Mesendoderm (in vitro differentiated cells): ENCODE results near the gene DNA2.

Experiments
- DNase-seq: peaks from one replicate; pipeline ENCODE4 v3.0.0; 2013
- H2AK5ac ChIP-seq: 2 replicates; pipeline ENCODE4 v1.6.1; 2013; ENCODE audit warnings: low read length, inconsistent platforms
- H2BK120ac ChIP-seq: 2 replicates; pipeline ENCODE4 v1.6.1; 2013; ENCODE audit warnings: low read depth, mild to moderate bottlenecking, low read length, moderate library complexity, mixed read lengths
- H2BK15ac ChIP-seq: replicated peaks from 2 replicates; pipeline ENCODE4 v1.6.1; 2013; ENCODE audit warnings: low read depth, mild to moderate bottlenecking, moderate library complexity
- H2BK5ac ChIP-seq: 2 replicates; pipeline ENCODE4 v1.6.1; 2013; ENCODE audit warnings: low read length, inconsistent platforms
- H3K18ac ChIP-seq: 2 replicates; pipeline ENCODE4 v1.6.1; 2013; ENCODE audit warnings: mild to moderate bottlenecking, low read length, mixed read lengths
- H3K23ac ChIP-seq: one replicate; pipeline ENCODE4 v1.6.1; 2013; ENCODE audit warnings: low read length
- H3K27ac ChIP-seq: 2 replicates; pipeline ENCODE4 v1.5.1; 2013; ENCODE audit warnings: low read depth, mild to moderate bottlenecking, inconsistent platforms, low read length, moderate library complexity
- H3K27me3 ChIP-seq: 2 replicates; pipeline ENCODE4 v1.6.1; 2013; ENCODE audit warnings: low read length, control low read depth, mild to moderate bottlenecking, inconsistent platforms; ENCODE audit not compliant: insufficient read depth, poor library complexity
- H3K36me3 ChIP-seq: 2 replicates; pipeline ENCODE4 v1.6.1; 2013; ENCODE audit warnings: low read length, inconsistent platforms; ENCODE audit not compliant: control insufficient read depth, insufficient read depth
- H3K4ac ChIP-seq: one replicate; pipeline ENCODE4 v1.6.1; 2013; ENCODE audit warnings: low read depth, mild to moderate bottlenecking, low read length, moderate library complexity
- H3K4me1 ChIP-seq: 2 replicates; pipeline ENCODE4 v1.6.1; 2013; ENCODE audit warnings: low read depth, low read length, inconsistent platforms; ENCODE audit not compliant: control insufficient read depth
- H3K4me2 ChIP-seq: 2 replicates; pipeline ENCODE4 v1.6.1; 2013; ENCODE audit warnings: low read length
- H3K4me3 ChIP-seq: 2 replicates; pipeline ENCODE4 v1.5.1; 2013; ENCODE audit warnings: mild to moderate bottlenecking, low read length
- H3K56ac ChIP-seq: one replicate; pipeline ENCODE4 v1.6.1; 2013; ENCODE audit warnings: low read length
- H3K79me1 ChIP-seq: 2 replicates; pipeline ENCODE4 v1.6.1; 2013; ENCODE audit warnings: low read length, inconsistent platforms
- H3K79me2 ChIP-seq: 2 replicates; pipeline ENCODE4 v1.6.1; 2013; ENCODE audit warnings: mild to moderate bottlenecking, low read length; ENCODE audit not compliant: control insufficient read depth, insufficient read depth
- H3K9ac ChIP-seq: 2 replicates; pipeline ENCODE4 v1.6.1; 2013; ENCODE audit warnings: low read length, inconsistent platforms
- H4K5ac ChIP-seq: one replicate; pipeline ENCODE4 v1.6.1; 2013; ENCODE audit warnings: low read length
- H4K8ac ChIP-seq: one replicate; pipeline ENCODE4 v1.6.1; 2013; ENCODE audit warnings: low read depth, mild to moderate bottlenecking, control low read depth, low read length, moderate library complexity
- WGBS: extraction: QIAGEN DNeasy Blood & Tissue Kit; methylation state at CpG from one replicate; pipeline ENCODE4 v1.1.7; 2013; ENCODE audit warnings: low lambda C conversion rate, missing lambda C conversion rate; ENCODE audit not compliant: insufficient coverage; ENCODE audit errors: extremely low coverage; 5-methylcytosine and 5-hydroxymethylcytosine counted together

DNA2 gene

DNA sequence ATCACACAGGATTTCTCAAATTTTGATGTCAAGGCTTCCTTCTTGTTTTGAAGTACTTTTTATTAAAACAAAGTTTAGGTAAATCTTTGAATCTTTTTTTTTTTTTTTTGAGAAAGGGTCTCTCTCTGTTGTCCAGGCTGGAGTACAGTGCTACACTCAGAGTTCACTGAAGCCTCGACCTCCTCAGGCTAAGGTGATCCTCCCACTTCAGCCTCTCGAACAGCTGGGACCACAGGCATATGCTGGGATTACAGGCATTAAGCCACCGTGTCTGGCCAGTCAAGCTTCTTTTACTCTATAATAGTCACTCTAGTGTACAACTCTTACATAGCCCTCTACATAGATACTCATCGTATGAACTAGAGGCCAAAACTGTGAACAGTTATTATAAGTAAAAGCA is 68.1 kb downstream of the DNA2 start:
- Histone ChIP-seq H2AK5ac (no peak overlapping the region), H4K8ac (no peak overlapping the region), H3K79me2 (peaks cover 15% of the 10 kb centered on the region), H2BK5ac (no peak overlapping the region), H3K4me2 (no peak overlapping the region), H3K56ac (no peak overlapping the region), H3K23ac (no peak overlapping the region), H2BK15ac (no peak overlapping the region), H3K36me3 (no peaks in the 10 kb centered on the region), H3K4ac (no peak overlapping the region), H3K4me1 (no peaks in the 10 kb centered on the region), H3K27me3 (no peaks in the 10 kb centered on the region), H3K9ac (no peak overlapping the region), H4K5ac (no peak overlapping the region), H2BK120ac (no peak overlapping the region), H3K27ac (no peak overlapping the region), H3K79me1 (peaks cover 3% of the 10 kb centered on the region), H3K4me3 (no peak overlapping the region), H3K18ac (no peak overlapping the region)
- DNase-seq: no peak
- no CpG with 5 or more reads among the region's 4 CpGs for WGBS

DNA sequence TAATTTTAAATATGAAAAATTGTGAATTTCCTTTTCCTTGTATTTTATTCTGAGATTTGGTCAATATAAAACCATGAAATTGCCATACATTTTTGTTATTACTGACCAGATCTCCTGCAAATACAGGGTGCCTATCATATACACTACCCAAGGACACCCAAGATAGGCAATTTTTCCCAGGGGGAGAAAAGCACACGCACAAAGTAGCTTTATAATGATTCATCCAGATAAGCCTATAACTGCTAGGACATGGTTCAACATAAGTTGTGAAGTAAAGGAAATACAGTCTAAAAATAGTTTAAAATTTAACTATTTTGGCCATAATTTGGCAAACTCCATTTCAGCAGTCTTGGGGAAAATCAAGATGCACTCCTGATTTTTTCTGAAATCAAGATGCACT is 69.5 kb downstream of the DNA2 start:
- Histone ChIP-seq H3K36me3 (no peaks in the 10 kb centered on the region), H2BK5ac (no peak overlapping the region), H2AK5ac (no peak overlapping the region), H3K9ac (no peak overlapping the region), H3K27ac (no peak overlapping the region), H2BK120ac (no peak overlapping the region), H3K27me3 (no peaks in the 10 kb centered on the region), H3K4me1 (no peaks in the 10 kb centered on the region), H3K4ac (no peak overlapping the region), H3K4me3 (no peak overlapping the region), H3K18ac (no peak overlapping the region), H4K5ac (no peak overlapping the region), H3K4me2 (no peak overlapping the region), H3K56ac (no peak overlapping the region), H2BK15ac (no peak overlapping the region), H3K79me2 (peaks cover 15% of the 10 kb centered on the region), H4K8ac (no peak overlapping the region), H3K23ac (no peak overlapping the region), H3K79me1 (peaks cover 3% of the 10 kb centered on the region)
- DNase-seq: no peak
- WGBS: no CpG with 5 or more reads among the region's 1 CpG

DNA sequence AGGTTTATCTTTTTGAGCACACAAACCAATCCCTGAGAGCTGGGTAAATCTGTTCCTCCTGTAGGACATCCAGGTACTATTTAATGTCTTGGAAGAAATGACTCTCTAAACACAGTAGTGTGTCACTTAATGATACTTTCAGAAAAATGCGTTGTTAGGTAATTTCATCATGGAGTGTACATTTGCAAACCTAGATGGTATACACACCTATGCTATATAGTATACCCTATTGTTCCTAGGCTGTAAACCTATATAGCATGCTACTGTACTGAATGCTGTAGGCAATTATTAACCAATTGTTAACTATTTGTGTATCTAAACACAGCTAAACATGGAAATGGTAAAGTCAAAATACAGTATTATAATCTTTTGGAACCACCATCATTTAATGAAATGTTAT is 74.8 kb downstream of the DNA2 start:
- Histone ChIP-seq H2BK5ac (no peak overlapping the region), H3K4me2 (no peak overlapping the region), H2BK15ac (no peak overlapping the region), H3K4me3 (no peak overlapping the region), H2AK5ac (no peak overlapping the region), H3K79me1 (no peaks in the 10 kb centered on the region), H3K79me2 (no peaks in the 10 kb centered on the region), H3K4ac (no peak overlapping the region), H3K56ac (no peak overlapping the region), H3K18ac (no peak overlapping the region), H4K8ac (no peak overlapping the region), H3K27ac (no peak overlapping the region), H3K9ac (no peak overlapping the region), H2BK120ac (no peak overlapping the region), H3K4me1 (no peaks in the 10 kb centered on the region), H4K5ac (no peak overlapping the region), H3K36me3 (no peaks in the 10 kb centered on the region), H3K27me3 (no peaks in the 10 kb centered on the region), H3K23ac (no peak overlapping the region)
- no peak for DNase-seq
- no CpG with 5 or more reads among the region's 1 CpG for WGBS

DNA sequence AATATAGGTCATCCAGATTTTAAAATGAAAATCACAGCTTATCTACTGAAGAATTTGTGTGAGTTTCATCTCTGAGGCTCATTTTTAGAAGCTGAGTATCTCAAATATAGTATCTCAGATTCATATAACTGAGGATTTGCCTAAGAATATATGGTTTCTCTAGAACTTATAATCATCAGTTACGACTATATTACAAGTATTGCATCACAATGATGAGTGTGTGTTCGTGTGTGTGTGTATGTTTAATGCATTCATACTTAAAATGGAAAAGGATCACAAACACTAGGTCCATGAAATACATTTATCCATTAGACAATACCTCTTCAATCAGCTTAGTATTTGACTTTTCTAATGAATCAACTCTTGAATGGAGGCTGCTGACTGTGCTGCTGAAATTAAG is 86.0 kb downstream of the DNA2 start:
- Histone ChIP-seq H2BK5ac (no peak overlapping the region), H3K56ac (no peak overlapping the region), H3K9ac (no peak overlapping the region), H2BK15ac (no peak overlapping the region), H2AK5ac (no peak overlapping the region), H4K5ac (no peak overlapping the region), H3K27me3 (no peaks in the 10 kb centered on the region), H3K4me1 (no peaks in the 10 kb centered on the region), H3K23ac (no peak overlapping the region), H3K79me2 (no peaks in the 10 kb centered on the region), H2BK120ac (no peak overlapping the region), H3K18ac (no peak overlapping the region), H3K4me3 (no peak overlapping the region), H3K36me3 (no peaks in the 10 kb centered on the region), H3K79me1 (no peaks in the 10 kb centered on the region), H4K8ac (no peak overlapping the region), H3K27ac (no peak overlapping the region), H3K4ac (no peak overlapping the region), H3K4me2 (no peak overlapping the region)
- no peak for DNase-seq
- no CpG with 5 or more reads among the region's 2 CpGs for WGBS

DNA sequence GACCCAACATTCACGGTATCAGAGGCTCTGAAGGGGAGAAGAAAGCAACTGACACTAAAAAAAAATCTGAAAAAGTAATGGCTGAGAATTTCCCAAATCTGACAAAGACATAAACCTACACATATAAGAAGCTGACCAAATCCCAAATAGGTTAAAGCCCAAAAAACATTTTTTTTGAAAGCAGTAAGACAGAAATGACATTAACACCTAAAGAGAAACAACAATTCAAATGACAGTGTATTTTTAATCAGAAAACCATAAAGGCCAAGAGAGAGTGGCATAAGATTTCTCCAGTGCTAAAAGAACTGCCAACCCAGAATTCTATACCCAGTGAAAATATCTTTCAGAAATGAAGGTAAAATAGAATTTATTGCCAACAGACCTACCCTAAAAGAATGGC is 100.2 kb downstream of the DNA2 start:
- Histone ChIP-seq H3K18ac (no peak overlapping the region), H2AK5ac (no peak overlapping the region)

DNA sequence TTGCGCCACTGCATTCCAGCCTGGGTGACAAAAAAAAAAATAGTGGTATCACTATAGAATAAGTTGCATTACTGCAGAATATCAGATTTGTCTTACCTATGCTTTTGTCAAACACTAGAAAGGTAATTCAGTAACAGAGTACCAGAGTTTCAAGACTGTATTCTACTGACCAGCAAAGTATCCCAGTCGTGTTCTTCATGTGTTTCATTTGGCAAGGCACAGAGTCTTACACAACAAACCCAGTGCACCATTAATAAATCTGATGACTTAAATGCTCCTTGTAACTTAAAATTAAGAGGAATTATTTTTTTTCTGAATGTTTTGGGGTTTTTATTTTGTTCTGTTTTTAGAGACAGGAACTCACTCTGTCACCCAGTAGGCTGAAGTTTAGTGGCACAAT is 104.7 kb downstream of the DNA2 start:
- Histone ChIP-seq H4K8ac (no peak overlapping the region), H2BK15ac (no peak overlapping the region), H3K9ac (no peak overlapping the region), H3K36me3 (no peaks in the 10 kb centered on the region), H4K5ac (no peak overlapping the region), H3K79me2 (no peaks in the 10 kb centered on the region), H3K27ac (no peak overlapping the region), H2AK5ac (no peak overlapping the region), H3K4me1 (no peaks in the 10 kb centered on the region), H3K27me3 (no peaks in the 10 kb centered on the region), H2BK5ac (no peak overlapping the region), H3K18ac (no peak overlapping the region), H2BK120ac (no peak overlapping the region), H3K23ac (no peak overlapping the region), H3K4me2 (no peak overlapping the region), H3K4ac (no peak overlapping the region), H3K4me3 (no peak overlapping the region), H3K56ac (no peak overlapping the region), H3K79me1 (no peaks in the 10 kb centered on the region)
- no CpG with 5 or more reads among the region's 2 CpGs for WGBS
- no peak for DNase-seq

More for the DNA sequence above, 100.2 kb downstream of the DNA2 start:
- no CpG with 5 or more reads among the region's 1 CpG for WGBS
- H3K4me3 ChIP-seq: no peak overlapping the region
- no peaks in the 10 kb centered on the region for H3K4me1 ChIP-seq
- H4K5ac ChIP-seq: no peak overlapping the region
- H3K36me3 ChIP-seq: no peaks in the 10 kb centered on the region
- no peak overlapping the region for H3K56ac ChIP-seq
- DNase-seq: no peak
- no peak overlapping the region for H3K9ac ChIP-seq
- no peak overlapping the region for H3K4me2 ChIP-seq
- H2BK5ac ChIP-seq: no peak overlapping the region
- H3K79me2 ChIP-seq: no peaks in the 10 kb centered on the region
- no peak overlapping the region for H2BK120ac ChIP-seq
- H3K27me3 ChIP-seq: no peaks in the 10 kb centered on the region
- no peak overlapping the region for H3K27ac ChIP-seq
- H3K23ac ChIP-seq: no peak overlapping the region
- H2BK15ac ChIP-seq: no peak overlapping the region
- H3K4ac ChIP-seq: no peak overlapping the region
- H3K79me1 ChIP-seq: no peaks in the 10 kb centered on the region
- no peak overlapping the region for H4K8ac ChIP-seq
